VCaP (cell line): ENCODE data around the gene TIMMDC1.

ENCODE experiments used
- H3K27ac ChIP-seq: fragments of 450-650 bp; 2 replicates; pipeline ENCODE4 v1.5.1; 2017
- TF ChIP-seq, protein P1 (sequence below): fragments of 450-650 bp; conservative IDR thresholded peaks from 2 replicates; pipeline ENCODE4 v1.5.1; 2017; ENCODE audit warnings: mild to moderate bottlenecking, moderate library complexity

TIMMDC1 gene

DNA sequence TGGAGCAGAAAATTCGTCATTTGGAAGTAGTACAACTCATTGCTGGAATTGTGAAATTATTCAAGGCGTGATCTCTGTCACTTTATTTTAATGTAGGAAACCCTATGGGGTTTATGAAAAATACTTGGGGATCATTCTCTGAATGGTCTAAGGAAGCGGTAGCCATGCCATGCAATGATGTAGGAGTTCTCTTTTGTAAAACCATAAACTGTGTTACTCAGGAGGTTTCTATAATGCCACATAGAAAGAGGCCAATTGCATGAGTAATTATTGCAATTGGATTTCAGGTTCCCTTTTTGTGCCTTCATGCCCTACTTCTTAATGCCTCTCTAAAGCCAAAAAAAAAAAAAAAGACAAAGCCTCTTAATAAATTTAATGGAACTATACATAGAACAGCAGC is 5.5 kb upstream of the TIMMDC1 start:
- H3K27ac ChIP-seq: no peak overlapping the region
- TF ChIP-seq, protein P1, sequence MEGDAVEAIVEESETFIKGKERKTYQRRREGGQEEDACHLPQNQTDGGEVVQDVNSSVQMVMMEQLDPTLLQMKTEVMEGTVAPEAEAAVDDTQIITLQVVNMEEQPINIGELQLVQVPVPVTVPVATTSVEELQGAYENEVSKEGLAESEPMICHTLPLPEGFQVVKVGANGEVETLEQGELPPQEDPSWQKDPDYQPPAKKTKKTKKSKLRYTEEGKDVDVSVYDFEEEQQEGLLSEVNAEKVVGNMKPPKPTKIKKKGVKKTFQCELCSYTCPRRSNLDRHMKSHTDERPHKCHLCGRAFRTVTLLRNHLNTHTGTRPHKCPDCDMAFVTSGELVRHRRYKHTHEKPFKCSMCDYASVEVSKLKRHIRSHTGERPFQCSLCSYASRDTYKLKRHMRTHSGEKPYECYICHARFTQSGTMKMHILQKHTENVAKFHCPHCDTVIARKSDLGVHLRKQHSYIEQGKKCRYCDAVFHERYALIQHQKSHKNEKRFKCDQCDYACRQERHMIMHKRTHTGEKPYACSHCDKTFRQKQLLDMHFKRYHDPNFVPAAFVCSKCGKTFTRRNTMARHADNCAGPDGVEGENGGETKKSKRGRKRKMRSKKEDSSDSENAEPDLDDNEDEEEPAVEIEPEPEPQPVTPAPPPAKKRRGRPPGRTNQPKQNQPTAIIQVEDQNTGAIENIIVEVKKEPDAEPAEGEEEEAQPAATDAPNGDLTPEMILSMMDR: no peak

DNA sequence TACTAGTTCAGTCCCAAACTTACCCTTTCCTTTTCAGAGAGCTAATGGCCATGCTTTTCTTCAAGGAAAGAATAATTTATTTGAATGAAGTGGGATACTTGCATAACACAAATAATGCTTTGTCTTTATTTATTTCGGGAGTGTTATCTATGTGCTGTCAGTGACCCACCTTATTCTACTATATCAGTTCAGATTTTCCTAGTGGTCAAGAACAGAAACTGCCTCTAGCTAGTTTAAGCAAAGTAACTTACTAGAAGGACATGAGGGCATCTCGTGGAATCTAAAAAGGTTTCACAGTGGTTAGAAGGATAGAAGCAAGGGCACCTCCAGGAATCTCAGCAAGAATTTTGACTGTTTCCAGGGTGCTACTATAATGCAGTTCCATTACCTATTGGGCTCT is 3.8 kb upstream of the TIMMDC1 start:
- TF ChIP-seq, protein P1: no peak
- H3K27ac ChIP-seq: no peak overlapping the region

DNA sequence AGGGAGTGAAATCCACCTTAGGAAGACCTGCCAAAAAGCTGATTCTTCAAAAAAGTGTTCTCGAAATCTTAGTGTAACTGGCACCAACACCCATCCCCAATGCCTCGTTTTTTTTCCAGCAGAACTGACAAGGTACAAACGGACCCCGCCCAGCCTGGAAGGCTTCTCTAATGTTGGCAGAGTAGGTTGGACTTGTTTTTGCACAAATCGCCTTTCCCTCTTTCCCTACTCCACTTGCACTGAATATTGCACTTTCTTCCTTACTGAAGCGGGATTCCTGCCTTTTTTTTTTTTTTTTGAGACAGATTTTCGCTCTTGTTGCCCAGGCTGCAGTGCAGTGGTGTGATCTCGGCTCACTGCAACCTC is 544 bp upstream of the TIMMDC1 start:
- TF ChIP-seq, protein P1: no peak
- H3K27ac ChIP-seq: peak overlapping the region; percentile 91

DNA sequence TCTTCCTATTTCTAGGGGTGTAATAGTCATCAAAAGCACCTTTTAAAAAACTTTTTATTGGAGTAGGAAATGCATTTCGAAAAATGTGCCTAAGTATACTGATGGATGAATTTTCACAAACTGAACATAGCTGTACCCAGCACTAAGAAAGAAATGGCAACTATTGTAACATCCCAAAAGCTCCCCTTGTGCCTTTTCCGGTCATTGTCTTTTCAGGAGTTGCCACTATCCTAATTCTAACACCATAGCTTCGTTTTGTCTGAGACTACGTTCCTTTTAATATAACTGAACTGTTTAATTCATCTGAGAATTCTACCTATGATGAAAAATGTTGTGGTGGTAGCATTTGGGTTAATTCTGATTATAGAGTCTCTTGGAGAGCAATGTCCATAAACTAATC is 1.9 kb downstream of the TIMMDC1 start:
- TF ChIP-seq, protein P1: no peak

DNA sequence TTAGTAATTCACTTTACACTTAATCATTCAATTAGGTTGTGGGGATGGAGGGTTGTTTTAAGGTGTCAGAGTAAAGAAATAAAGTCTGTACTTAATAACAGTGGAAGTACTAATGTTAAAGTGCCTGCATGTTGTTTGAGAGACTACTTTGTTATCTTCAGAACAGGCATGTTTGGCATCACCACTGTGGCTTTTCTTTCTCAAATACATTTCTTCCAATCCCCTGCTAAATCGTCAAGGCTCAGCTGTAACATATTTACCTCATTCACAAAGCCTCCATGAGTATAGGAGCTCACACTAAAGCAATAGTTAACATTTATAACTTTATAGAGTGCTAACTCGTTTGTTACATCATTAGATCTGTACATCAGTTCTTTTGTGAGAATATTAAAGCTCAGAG is 2.6 kb downstream of the TIMMDC1 start:
- 0 out of 2 replicates have a peak overlapping the region, but pooled peaks have one; percentile 8 for H3K27ac ChIP-seq
- TF ChIP-seq, protein P1: no peak

More for the DNA sequence above, 1.9 kb downstream of the TIMMDC1 start:
- 0 out of 2 replicates have a peak overlapping the region, but pooled peaks have one; percentile 8 for H3K27ac ChIP-seq

DNA sequence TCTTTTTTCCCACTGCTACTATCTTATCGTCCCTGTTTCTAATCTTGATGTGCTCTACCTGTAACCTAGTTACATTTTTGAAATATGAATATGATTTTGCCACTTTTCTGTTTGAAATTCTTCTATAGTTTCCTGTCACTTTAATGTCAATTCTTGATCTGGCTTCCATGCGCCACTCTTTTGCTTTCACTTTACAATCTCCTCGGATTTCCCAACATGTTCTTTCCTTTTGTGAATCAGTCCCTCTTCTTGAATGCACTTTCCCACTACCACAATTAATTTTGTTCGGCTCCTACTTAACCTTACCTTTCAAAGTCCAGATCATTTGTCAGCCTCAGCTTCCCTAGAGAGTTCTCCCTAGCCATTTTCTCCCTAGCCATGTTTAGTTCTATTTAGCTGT is 8.3 kb downstream of the TIMMDC1 start:
- no peak overlapping the region for H3K27ac ChIP-seq
- TF ChIP-seq, protein P1: no peak

DNA sequence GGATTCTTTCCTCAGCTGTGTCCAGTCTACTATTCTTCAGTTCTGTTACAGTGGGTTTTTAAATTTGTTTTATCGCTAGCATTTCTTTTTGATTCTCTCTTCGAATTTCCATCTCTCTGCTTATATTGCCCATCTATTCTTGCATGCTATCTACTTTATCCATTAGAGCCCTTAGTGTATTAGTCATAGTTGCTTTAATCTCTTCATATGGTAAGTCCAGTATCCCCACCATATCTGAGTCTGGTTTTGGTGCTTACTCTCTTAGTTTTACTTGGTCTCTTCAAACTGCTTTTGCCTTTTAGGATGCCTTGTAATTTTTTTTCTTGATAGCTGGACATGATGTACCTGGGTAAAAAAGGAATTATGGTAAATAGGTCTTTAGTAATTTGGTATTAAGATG is 9.1 kb downstream of the TIMMDC1 start:
- H3K27ac ChIP-seq: no peak overlapping the region
- TF ChIP-seq, protein P1: no peak
